Mucosa of descending colon (tissue), 3 donors: ENCODE measurements around the gene ZSCAN22. TPM values are rescaled to one million over a fixed set of nuclear protein-coding genes. Genes with fewer than 3 reads are reported as not detected.
A peak's percentile ranks its signal among the peaks of the same experiment; 100 is the strongest.

Experiments
- ATAC-seq: fragments of 200-7000 bp; cut with Tn5 transposase; one replicate; pipeline ENCODE4 v1.9.1; 2020; ENCODE audit warnings: mild to moderate bottlenecking, moderate library complexity
- DNase-seq, 3 donors: peaks; one replicate each; pipeline ENCODE4 v3.0.0-alpha.2; 2020
- H3K36me3 ChIP-seq: fragments of 200-600 bp; one replicate; pipeline ENCODE4 v1.8.0; 2021; ENCODE audit warnings: low read depth, mild to moderate bottlenecking
- H3K4me1 ChIP-seq: fragments of 200-600 bp; one replicate; pipeline ENCODE4 v1.8.0; 2021; ENCODE audit warnings: low read depth, mild to moderate bottlenecking
- H3K4me3 ChIP-seq: fragments of 200-600 bp; one replicate; pipeline ENCODE4 v1.8.0; 2021; ENCODE audit warnings: mild to moderate bottlenecking
- H3K9me3 ChIP-seq: fragments of 200-600 bp; one replicate; pipeline ENCODE4 v1.8.0; 2021; ENCODE audit warnings: mild to moderate bottlenecking
- CTCF ChIP-seq: fragments of 200-600 bp; IDR thresholded peaks from one replicate; pipeline ENCODE4 v1.8.0; 2022; ENCODE audit warnings: antibody characterized with exemption, mild to moderate bottlenecking
- intact Hi-C, 2 donors: fragments of 100-400 bp; cut with DNase I in 1 of 2; cut with micrococcal nuclease in 1 of 2; formaldehyde crosslinking; loops; one replicate each; pipeline versions ENCODE4 v1.11.0 to v1.11.1; 2022; cut with DNase I, micrococcal nuclease
- total RNA-seq, 3 donors: library from RNA; stranded (reverse); fragmentation: NEBNext Ultra II Directional in 2 of 3; extraction: Animal tissue kit (Norgen Biotek cat#: 25700) in 2 of 3; gene quantifications; one replicate each; pipeline versions ENCODE4 v1.2.1 to v1.2.4, GENCODE V29; 2021 to 2023
- donor health status: DM: no; HTN: no; CAD: no; lungs with moderate emphysema.
- donor health status: DM: no; HTN: no; CAD: no.
- donor health status: DM: no; HTN: yes; CAD: no.

The ZSCAN22 gene
- total RNA-seq, 3 donors from 2014 or later, result 2.4 to 5.4 (median 3.2) TPM

GRCh38 chr19:58279042-58279924, 47.5 kb upstream of the ZSCAN22 start:
- Histone ChIP-seq H3K36me3 (no peaks in the 10 kb centered on the region), H3K9me3 (peaks cover 33% of the 10 kb centered on the region), H3K4me1 (no peaks in the 10 kb centered on the region), H3K4me3 (peak overlapping the region; percentile 80)
- ATAC-seq (peak; percentile 50), DNase-seq (peak; percentile 73 to 83 (median 77))
- intact Hi-C loops, result no loop called here
- TF ChIP-seq CTCF, result no peak

- intact Hi-C loops, result no loop called here
- no peak for TF ChIP-seq CTCF
- Histone ChIP-seq H3K9me3 (peaks cover 28% of the 10 kb centered on the region), H3K4me1 (no peaks in the 10 kb centered on the region), H3K4me3 (no peak overlapping the region), H3K36me3 (no peaks in the 10 kb centered on the region)
- DNase-seq (no peak), ATAC-seq (no peak)
Measured at GRCh38 chr19:58279925-58280316, 46.9 kb upstream of the ZSCAN22 start.

GRCh38 chr19:58284199-58284598, 42.6 kb upstream of the ZSCAN22 start:
- no peak overlapping the region for H3K4me3 ChIP-seq
- ATAC-seq, result no peak
- H3K36me3 ChIP-seq, result no peaks in the 10 kb centered on the region
- no peak for TF ChIP-seq CTCF
- intact Hi-C loops, result no loop called here
- no peaks in the 10 kb centered on the region for H3K4me1 ChIP-seq
- H3K9me3 ChIP-seq, result peaks cover 11% of the 10 kb centered on the region
- no peak for DNase-seq

DNA sequence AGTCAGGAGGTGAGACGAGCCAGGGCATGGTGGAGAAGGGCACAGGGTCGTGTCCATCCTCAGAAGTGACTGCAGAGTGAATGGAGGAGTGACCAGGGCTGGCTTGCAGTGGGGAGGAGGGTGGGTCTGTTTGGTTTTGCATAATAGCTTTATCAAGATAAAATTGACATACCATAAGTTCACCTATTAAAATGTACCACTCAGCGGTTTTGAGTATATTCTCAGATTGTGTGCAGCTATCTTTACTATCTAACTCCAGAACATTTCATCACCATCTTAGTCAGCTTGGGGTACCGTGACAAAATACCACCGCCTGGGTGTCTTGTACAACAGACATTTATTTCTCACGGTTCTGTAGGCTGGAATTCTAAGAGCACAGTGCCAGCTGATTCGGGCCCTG, 34.9 kb upstream of the ZSCAN22 start:
- peaks cover 16% of the 10 kb centered on the region for H3K36me3 ChIP-seq
- TF ChIP-seq CTCF, result no peak

DNA sequence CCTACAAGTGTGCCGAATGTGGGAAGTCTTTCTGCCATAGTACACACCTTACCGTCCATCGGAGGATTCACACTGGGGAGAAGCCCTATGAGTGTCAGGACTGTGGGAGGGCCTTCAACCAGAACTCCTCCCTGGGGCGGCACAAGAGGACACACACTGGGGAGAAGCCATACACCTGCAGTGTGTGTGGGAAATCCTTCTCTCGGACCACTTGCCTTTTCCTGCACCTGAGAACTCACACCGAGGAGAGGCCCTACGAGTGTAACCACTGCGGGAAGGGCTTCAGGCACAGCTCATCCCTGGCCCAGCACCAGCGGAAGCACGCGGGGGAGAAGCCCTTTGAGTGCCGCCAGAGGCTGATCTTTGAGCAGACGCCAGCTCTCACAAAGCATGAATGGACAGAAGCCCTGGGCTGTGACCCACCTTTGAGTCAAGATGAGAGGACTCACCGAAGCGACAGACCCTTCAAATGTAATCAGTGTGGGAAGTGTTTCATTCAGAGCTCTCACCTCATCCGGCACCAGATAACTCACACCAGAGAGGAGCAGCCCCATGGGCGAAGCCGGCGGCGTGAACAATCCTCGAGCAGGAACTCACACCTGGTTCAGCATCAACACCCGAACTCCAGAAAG, 31.9 kb upstream of the ZSCAN22 start:
- no peak for TF ChIP-seq CTCF
- Histone ChIP-seq H3K36me3 (peaks cover 16% of the 10 kb centered on the region), H3K9me3 (peaks cover 76% of the 10 kb centered on the region), H3K4me1 (no peaks in the 10 kb centered on the region), H3K4me3 (no peak overlapping the region)
- DNase-seq (no peak), ATAC-seq (no peak)
- intact Hi-C loops, result no loop called here

More for the DNA sequence above, 34.9 kb upstream of the ZSCAN22 start:
- DNase-seq (no peak), ATAC-seq (no peak)
- intact Hi-C loops, result no loop called here
- peaks cover 62% of the 10 kb centered on the region for H3K9me3 ChIP-seq
- no peak overlapping the region for H3K4me3 ChIP-seq
- H3K4me1 ChIP-seq, result no peaks in the 10 kb centered on the region
